Measurements from ENCODE around the gene GSTM3. TPM values are rescaled to one million over a fixed set of nuclear protein-coding genes. Genes with fewer than 3 reads are reported as not detected.

The GSTM3 gene
- total RNA-seq, 1 experiment from 2014 or later: 67.9 TPM

DNA sequence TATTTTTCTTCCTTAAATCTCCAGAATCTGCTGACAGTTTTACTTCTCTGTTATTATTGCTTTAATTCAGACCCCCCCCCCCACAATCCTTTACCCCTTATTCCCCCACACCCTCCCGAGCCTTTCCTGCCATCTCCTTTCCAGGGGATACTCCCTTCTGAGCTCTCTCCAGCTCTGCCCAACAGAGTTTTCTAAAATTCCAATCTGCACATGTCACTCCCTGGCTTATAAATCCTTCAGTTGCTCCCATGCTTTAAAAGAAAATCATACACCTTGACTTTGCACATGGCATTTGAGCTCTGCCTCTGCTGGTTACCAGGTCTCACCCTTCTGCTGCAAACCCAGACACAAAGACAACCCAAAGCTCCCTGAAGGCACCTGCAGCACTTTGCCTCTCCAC is 34.6 kb upstream of the GSTM3 start:
- TF ChIP-seq, protein P1, sequence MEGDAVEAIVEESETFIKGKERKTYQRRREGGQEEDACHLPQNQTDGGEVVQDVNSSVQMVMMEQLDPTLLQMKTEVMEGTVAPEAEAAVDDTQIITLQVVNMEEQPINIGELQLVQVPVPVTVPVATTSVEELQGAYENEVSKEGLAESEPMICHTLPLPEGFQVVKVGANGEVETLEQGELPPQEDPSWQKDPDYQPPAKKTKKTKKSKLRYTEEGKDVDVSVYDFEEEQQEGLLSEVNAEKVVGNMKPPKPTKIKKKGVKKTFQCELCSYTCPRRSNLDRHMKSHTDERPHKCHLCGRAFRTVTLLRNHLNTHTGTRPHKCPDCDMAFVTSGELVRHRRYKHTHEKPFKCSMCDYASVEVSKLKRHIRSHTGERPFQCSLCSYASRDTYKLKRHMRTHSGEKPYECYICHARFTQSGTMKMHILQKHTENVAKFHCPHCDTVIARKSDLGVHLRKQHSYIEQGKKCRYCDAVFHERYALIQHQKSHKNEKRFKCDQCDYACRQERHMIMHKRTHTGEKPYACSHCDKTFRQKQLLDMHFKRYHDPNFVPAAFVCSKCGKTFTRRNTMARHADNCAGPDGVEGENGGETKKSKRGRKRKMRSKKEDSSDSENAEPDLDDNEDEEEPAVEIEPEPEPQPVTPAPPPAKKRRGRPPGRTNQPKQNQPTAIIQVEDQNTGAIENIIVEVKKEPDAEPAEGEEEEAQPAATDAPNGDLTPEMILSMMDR (IDR thresholded peaks at IDR 0.05; ENCODE audit: unreplicated experiment): no peak
- Mint-ChIP-seq H3K27ac (ENCODE audit: unreplicated experiment) (no peak overlapping the region), H3K4me3 (ENCODE audit: low read depth, unreplicated experiment) (no peak overlapping the region), H3K27me3 (ENCODE audit: unreplicated experiment) (peaks cover 14% of the 10 kb centered on the region), H3K4me1 (ENCODE audit: low read depth, unreplicated experiment) (no peaks in the 10 kb centered on the region), H3K36me3 (ENCODE audit: insufficient read depth, unreplicated experiment) (no peaks in the 10 kb centered on the region), H3K9me3 (ENCODE audit: low read depth, unreplicated experiment) (no peaks in the 10 kb centered on the region)
- intact Hi-C loops (cut with micrococcal nuclease; ENCODE audit: unreplicated experiment): no loop called here
- DNase-seq: no peak
- CTCF ChIA-PET: interaction anchor here (0.6 to 6.0 kb wide), 3 partner anchors 136 to 307 kb away, joined by 4 to 101 read pairs (median 22); partner anchors contain the start of gene AHCYL1
- no TSS peak for BruUV-seq (replicated peaks)

GRCh38 chr1:109773900-109774485 is 33.2 kb upstream of the GSTM3 start:
- no peaks in the 10 kb centered on the region for H3K4me1 Mint-ChIP-seq (ENCODE audit: low read depth, unreplicated experiment)
- H3K36me3 Mint-ChIP-seq (ENCODE audit: insufficient read depth, unreplicated experiment): no peaks in the 10 kb centered on the region
- H3K27me3 Mint-ChIP-seq (ENCODE audit: unreplicated experiment): peaks cover 14% of the 10 kb centered on the region
- intact Hi-C loops (cut with micrococcal nuclease; ENCODE audit: unreplicated experiment): loop anchor here (1.0 to 2.0 kb wide), 3 partner anchors 56 to 227 kb away; no protein-coding TSS in a partner anchor
- H3K4me3 Mint-ChIP-seq (ENCODE audit: low read depth, unreplicated experiment): no peak overlapping the region
- TF ChIP-seq, protein P1 (IDR thresholded peaks at IDR 0.05; ENCODE audit: unreplicated experiment): no peak
- CTCF ChIA-PET: interaction anchor here (2.3 to 6.0 kb wide), 3 partner anchors 56 to 209 kb away, joined by 18 to 101 read pairs (median 22); partner anchors contain the start of gene AHCYL1
- BruUV-seq (replicated peaks): no TSS peak
- H3K9me3 Mint-ChIP-seq (ENCODE audit: low read depth, unreplicated experiment): no peaks in the 10 kb centered on the region
- H3K27ac Mint-ChIP-seq (ENCODE audit: unreplicated experiment): no peak overlapping the region
- DNase-seq: no peak

DNA sequence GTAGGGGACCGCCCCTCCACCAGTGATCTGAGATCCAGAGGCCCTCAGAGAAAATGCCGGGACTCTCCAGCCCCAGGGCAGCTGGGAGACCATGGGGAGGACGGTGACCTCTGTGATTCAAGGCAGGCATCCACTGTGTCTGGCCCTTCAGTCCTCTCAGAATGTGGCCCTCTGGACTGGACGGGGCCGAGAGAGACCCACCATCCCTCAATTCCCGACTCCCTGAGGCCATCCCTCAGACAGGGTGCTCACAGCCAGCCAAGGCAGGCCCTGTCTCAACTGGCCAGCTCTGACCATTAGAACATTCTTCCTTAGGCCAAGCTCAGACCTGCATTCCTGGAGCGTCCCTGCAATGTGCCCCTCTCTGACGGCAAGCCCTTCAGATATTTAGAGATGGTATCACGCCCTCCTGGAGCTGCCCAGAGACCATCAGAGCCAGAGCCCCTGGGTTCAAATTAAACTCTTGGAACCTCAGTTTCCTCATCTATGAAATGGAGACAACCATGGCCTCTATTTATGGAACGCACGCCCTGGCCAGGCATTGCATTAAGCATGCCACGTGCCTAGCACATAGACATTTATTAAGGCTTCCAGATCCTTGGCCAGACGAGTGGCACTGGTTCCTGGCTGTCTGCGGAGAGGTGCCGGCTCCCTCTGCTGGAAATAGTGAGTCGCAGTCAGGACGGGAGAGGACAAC is 32.5 kb upstream of the GSTM3 start:
- no TSS peak for BruUV-seq (replicated peaks)
- intact Hi-C loops (cut with micrococcal nuclease; ENCODE audit: unreplicated experiment): loop anchor here (1.0 to 2.0 kb wide), 3 partner anchors 55 to 227 kb away; no protein-coding TSS in a partner anchor
- CTCF ChIA-PET: interaction anchor here (2.3 to 6.0 kb wide), 3 partner anchors 55 to 209 kb away, joined by 18 to 101 read pairs (median 22); partner anchors contain the start of gene AHCYL1
- peak; percentile 72 for DNase-seq
- H3K4me1 Mint-ChIP-seq (ENCODE audit: low read depth, unreplicated experiment): no peaks in the 10 kb centered on the region
- H3K27ac Mint-ChIP-seq (ENCODE audit: unreplicated experiment): no peak overlapping the region
- no peaks in the 10 kb centered on the region for H3K36me3 Mint-ChIP-seq (ENCODE audit: insufficient read depth, unreplicated experiment)
- no peak overlapping the region for H3K4me3 Mint-ChIP-seq (ENCODE audit: low read depth, unreplicated experiment)
- TF ChIP-seq, protein P1 (IDR thresholded peaks at IDR 0.05; ENCODE audit: unreplicated experiment): peak; percentile 52
- H3K27me3 Mint-ChIP-seq (ENCODE audit: unreplicated experiment): peaks cover 14% of the 10 kb centered on the region
- H3K9me3 Mint-ChIP-seq (ENCODE audit: low read depth, unreplicated experiment): no peaks in the 10 kb centered on the region

GRCh38 chr1:109772658-109773202 is 31.9 kb upstream of the GSTM3 start:
- intact Hi-C loops (cut with micrococcal nuclease; ENCODE audit: unreplicated experiment): loop anchor here (1.0 to 2.0 kb wide), 3 partner anchors 54 to 226 kb away; no protein-coding TSS in a partner anchor
- no TSS peak for BruUV-seq (replicated peaks)
- H3K27ac Mint-ChIP-seq (ENCODE audit: unreplicated experiment): no peak overlapping the region
- no peaks in the 10 kb centered on the region for H3K36me3 Mint-ChIP-seq (ENCODE audit: insufficient read depth, unreplicated experiment)
- TF ChIP-seq, protein P1 (IDR thresholded peaks at IDR 0.05; ENCODE audit: unreplicated experiment): no peak
- H3K9me3 Mint-ChIP-seq (ENCODE audit: low read depth, unreplicated experiment): no peaks in the 10 kb centered on the region
- no peak overlapping the region for H3K4me3 Mint-ChIP-seq (ENCODE audit: low read depth, unreplicated experiment)
- no peak for DNase-seq
- CTCF ChIA-PET: interaction anchor here (2.3 to 6.0 kb wide), 3 partner anchors 54 to 210 kb away, joined by 18 to 101 read pairs (median 22); partner anchors contain the start of gene AHCYL1
- H3K27me3 Mint-ChIP-seq (ENCODE audit: unreplicated experiment): peaks cover 14% of the 10 kb centered on the region
- H3K4me1 Mint-ChIP-seq (ENCODE audit: low read depth, unreplicated experiment): no peaks in the 10 kb centered on the region

Data from Calu3 (cell line).